BLaER1 (cell line): Measurements from ENCODE around the gene TEX44.
"Not testable (repeated sequence)": the region's sequence is repeated elsewhere in the genome, so short reads cannot be mapped to it uniquely, and the experiment has no call there.

ENCODE experiments used
- H3K27ac ChIP-seq: shearing (Covaris generic); formaldehyde crosslinking; 2 replicates; pipeline ENCODE4 v1.8.1; 2022
- H3K27me3 ChIP-seq: shearing (Covaris generic); formaldehyde crosslinking; 2 replicates; pipeline ENCODE4 v1.8.1; 2022
- H3K36me3 ChIP-seq: shearing (Covaris generic); formaldehyde crosslinking; 2 replicates; pipeline ENCODE4 v1.8.1; 2022
- H3K4me1 ChIP-seq: shearing (Covaris generic); formaldehyde crosslinking; 2 replicates; pipeline ENCODE4 v1.8.1; 2022
- H3K4me2 ChIP-seq: shearing (Covaris generic); formaldehyde crosslinking; 2 replicates; pipeline ENCODE4 v1.8.1; 2022
- H3K4me3 ChIP-seq: shearing (Covaris generic); formaldehyde crosslinking; 2 replicates; pipeline ENCODE4 v1.8.1; 2022
- H3K9ac ChIP-seq: shearing (Covaris generic); formaldehyde crosslinking; 2 replicates; pipeline ENCODE4 v1.8.1; 2022
- H3K9me3 ChIP-seq: shearing (Covaris generic); formaldehyde crosslinking; 2 replicates; pipeline ENCODE4 v1.8.1; 2022
- H4K20me1 ChIP-seq: shearing (Covaris generic); formaldehyde crosslinking; 2 replicates; pipeline ENCODE4 v1.8.1; 2022
- Cebpa-rat ChIP-seq: shearing (Covaris generic); IDR thresholded peaks from 2 replicates; pipeline ENCODE4 v1.8.1; 2022

The TEX44 gene

GRCh38 chr2:231554748-231555545, 37.7 kb upstream of the TEX44 start:
- no peaks in the 10 kb centered on the region for H4K20me1 ChIP-seq
- H3K4me3 ChIP-seq: peak overlapping the region; percentile 64
- peaks cover 51% of the 10 kb centered on the region for H3K4me1 ChIP-seq
- H3K36me3 ChIP-seq: peaks cover 4% of the 10 kb centered on the region; the same call in 1 of the 2 replicates
- TF ChIP-seq Cebpa-rat: no peak
- no peaks in the 10 kb centered on the region for H3K27me3 ChIP-seq
- H3K4me2 ChIP-seq: peak overlapping the region; percentile 100
- peak overlapping the region; percentile 96 for H3K27ac ChIP-seq
- peak overlapping the region; percentile 87 for H3K9ac ChIP-seq
- peaks cover 30% of the 10 kb centered on the region for H3K9me3 ChIP-seq

DNA sequence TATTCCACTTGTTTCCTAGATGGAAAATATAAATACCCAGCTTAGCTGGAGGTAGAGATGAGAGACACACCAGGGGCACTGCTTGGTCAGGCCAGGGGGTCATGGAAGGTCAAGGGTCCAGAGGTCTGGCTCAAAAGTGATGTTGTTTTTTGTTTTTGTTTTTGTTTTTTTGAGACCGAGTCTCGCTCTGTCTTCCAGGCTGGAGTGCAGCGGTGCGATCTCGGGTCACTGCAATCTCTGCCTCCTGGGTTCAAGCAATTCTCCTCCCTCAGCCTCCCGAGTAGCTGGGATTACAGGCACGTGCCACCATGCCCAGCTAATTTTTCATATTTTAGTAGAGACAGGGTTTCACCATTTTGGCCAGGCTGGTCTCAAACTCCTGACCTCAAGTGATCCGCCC, 36.2 kb upstream of the TEX44 start:
- not testable (repeated sequence) for H3K36me3 ChIP-seq, H3K4me3 ChIP-seq, H3K27me3 ChIP-seq, H4K20me1 ChIP-seq
- H3K9me3 ChIP-seq: peaks cover 21% of the 10 kb centered on the region
- H3K27ac ChIP-seq: peak overlapping the region; percentile 82
- H3K9ac ChIP-seq: peak overlapping the region; percentile 52; the same call in 1 of the 2 replicates
- peak overlapping the region; percentile 100 for H3K4me2 ChIP-seq
- H3K4me1 ChIP-seq: peaks cover 47% of the 10 kb centered on the region

- peaks cover 16% of the 10 kb centered on the region for H3K9me3 ChIP-seq
- H3K36me3 ChIP-seq: peaks cover 4% of the 10 kb centered on the region; the same call in 1 of the 2 replicates
- H3K9ac ChIP-seq: peak overlapping the region; percentile 52
- H3K4me2 ChIP-seq: peak overlapping the region; percentile 100
- H4K20me1 ChIP-seq: no peaks in the 10 kb centered on the region
- no peak for TF ChIP-seq Cebpa-rat
- no peaks in the 10 kb centered on the region for H3K27me3 ChIP-seq
- no peak overlapping the region; the same call in 1 of the 2 replicates for H3K4me3 ChIP-seq
- peaks cover 47% of the 10 kb centered on the region for H3K4me1 ChIP-seq
- H3K27ac ChIP-seq: peak overlapping the region; percentile 82
Measured at GRCh38 chr2:231556981-231557380, 35.7 kb upstream of the TEX44 start.

DNA sequence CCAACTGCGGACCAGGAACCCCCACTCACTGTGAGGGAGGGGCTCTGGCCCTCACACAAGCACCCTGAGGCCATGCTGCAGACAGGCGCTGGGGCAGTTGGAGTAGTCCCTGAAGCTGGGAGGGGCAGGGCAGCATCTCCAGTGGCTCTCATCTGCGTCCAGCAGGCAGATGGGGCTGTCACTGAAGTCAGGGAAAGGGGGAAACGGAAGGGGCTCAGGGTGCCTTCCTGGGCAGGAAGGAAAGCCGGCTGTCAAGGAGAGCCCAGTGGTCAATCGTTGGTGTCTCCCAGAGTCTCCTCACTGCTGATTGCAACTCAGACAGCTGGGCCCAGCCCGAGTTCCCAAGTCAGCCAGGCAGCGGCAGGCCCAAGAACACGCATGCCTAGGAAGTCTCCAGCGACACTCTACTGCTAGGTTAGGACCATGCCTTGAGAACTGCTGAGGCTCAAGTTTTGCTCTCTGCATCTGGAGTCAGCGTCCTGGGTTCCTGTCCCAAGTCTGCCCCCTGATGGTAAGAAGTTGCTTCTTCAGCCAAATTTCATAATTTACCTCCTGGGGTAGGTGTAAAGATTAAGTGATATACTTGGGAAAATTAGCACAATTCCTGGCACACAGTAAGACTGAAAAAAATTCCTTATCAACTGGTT, 35.0 kb upstream of the TEX44 start:
- Histone ChIP-seq H3K4me2 (peak overlapping the region; percentile 100), H3K27ac (peak overlapping the region; percentile 82), H3K4me3 (peak overlapping the region; percentile 6; the same call in 1 of the 2 replicates), H3K9ac (peak overlapping the region; percentile 52), H3K27me3 (no peaks in the 10 kb centered on the region), H3K4me1 (peaks cover 47% of the 10 kb centered on the region), H3K9me3 (peaks cover 9% of the 10 kb centered on the region), H3K36me3 (peaks cover 4% of the 10 kb centered on the region; the same call in 1 of the 2 replicates), H4K20me1 (no peaks in the 10 kb centered on the region)
- no peak for TF ChIP-seq Cebpa-rat

DNA sequence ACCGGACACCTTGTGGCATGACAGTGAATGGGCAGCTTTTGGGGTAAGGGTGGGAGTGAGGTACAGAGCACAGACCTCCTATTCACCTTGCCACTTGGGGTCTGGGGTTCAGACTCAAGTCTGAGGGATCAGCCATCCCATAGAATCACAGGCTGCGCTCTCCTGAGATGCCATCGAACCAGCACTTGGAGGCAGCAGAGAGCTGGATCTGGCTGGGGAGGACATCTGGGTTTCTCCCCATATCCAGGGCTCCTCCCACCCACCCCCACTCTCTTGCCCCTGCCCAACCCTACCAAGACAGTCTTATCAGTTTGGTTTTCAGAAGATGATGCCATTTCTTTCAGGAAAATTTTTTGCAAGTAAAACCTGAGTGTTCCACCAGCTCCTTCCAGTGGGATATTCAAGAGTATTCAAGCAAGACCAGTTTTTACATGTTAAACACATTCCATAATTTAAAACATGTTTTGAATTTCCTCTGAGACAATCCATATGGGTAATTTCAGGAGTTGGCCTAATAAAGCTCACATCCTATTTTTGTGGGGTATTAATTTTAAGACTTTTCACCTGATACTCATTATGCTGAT, 29.2 kb upstream of the TEX44 start:
- peaks cover 4% of the 10 kb centered on the region; the same call in 1 of the 2 replicates for H3K9me3 ChIP-seq
- H3K4me3 ChIP-seq: no peak overlapping the region
- no peaks in the 10 kb centered on the region for H3K27me3 ChIP-seq
- no peak overlapping the region for H3K27ac ChIP-seq
- no peaks in the 10 kb centered on the region for H4K20me1 ChIP-seq
- H3K4me2 ChIP-seq: no peak overlapping the region
- TF ChIP-seq Cebpa-rat: no peak
- H3K4me1 ChIP-seq: peaks cover 7% of the 10 kb centered on the region
- H3K9ac ChIP-seq: no peak overlapping the region
- H3K36me3 ChIP-seq: peaks cover 4% of the 10 kb centered on the region; the same call in 1 of the 2 replicates

DNA sequence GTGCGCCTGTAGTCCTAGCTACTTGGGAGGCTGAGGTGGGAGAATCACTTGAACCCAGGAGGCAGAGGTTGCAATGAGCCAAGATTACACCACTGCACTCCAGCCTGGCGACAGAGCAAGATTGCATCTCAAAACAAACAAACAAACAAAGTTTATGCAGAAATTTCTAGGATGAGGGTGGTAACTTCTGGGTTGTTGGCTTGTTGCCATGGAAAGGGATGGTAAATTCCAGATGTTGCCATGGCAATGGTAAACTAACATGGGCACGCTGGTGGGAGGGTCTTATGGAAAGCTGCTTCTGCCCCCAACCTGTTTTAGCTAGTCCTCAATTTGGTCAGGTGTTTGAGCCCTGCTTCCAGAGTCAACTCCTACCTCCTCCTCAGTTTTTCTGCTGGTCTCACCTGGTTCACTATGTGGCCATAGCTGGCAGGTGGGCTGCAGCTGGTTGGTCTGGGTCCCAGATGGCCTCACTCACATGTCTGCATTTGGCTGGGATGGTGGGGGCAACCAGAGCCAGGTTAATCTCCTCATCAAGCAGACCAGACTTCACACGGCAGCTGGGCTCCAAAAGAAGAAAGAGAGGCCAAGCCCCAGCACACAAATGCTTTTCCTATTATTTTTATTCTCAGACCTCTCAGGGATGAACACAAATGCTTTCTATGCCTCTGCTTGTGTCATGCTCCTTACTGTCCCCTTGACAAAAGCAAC, 26.6 kb upstream of the TEX44 start:
- no peak overlapping the region for H3K4me3 ChIP-seq
- TF ChIP-seq Cebpa-rat: no peak
- H3K4me1 ChIP-seq: peaks cover 17% of the 10 kb centered on the region
- H3K27ac ChIP-seq: no peak overlapping the region
- H3K9ac ChIP-seq: no peak overlapping the region
- H3K9me3 ChIP-seq: peaks cover 8% of the 10 kb centered on the region; the same call in 1 of the 2 replicates
- H3K27me3 ChIP-seq: no peaks in the 10 kb centered on the region
- no peaks in the 10 kb centered on the region for H3K36me3 ChIP-seq
- H4K20me1 ChIP-seq: no peaks in the 10 kb centered on the region
- no peak overlapping the region for H3K4me2 ChIP-seq

DNA sequence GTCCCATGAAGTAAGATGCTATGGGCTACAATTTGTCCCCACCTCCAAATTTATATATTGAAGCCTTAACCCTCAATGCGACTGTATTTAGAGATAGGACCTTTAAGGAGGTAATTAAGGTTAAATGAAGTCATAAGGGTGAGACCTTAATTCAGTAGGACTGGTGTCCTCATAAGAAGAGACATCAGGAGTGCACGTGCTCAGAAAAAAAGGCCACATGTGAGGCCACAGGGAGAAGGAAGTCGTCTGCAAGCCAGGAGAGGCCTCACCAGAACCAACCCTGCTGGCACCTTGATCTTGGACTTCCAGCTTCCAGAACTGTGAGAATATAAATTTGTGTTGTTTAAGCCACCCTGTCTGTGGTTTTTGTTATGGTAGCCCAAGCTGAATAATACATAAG, 25.5 kb upstream of the TEX44 start:
- H3K9ac ChIP-seq: no peak overlapping the region
- no peak for TF ChIP-seq Cebpa-rat

DNA sequence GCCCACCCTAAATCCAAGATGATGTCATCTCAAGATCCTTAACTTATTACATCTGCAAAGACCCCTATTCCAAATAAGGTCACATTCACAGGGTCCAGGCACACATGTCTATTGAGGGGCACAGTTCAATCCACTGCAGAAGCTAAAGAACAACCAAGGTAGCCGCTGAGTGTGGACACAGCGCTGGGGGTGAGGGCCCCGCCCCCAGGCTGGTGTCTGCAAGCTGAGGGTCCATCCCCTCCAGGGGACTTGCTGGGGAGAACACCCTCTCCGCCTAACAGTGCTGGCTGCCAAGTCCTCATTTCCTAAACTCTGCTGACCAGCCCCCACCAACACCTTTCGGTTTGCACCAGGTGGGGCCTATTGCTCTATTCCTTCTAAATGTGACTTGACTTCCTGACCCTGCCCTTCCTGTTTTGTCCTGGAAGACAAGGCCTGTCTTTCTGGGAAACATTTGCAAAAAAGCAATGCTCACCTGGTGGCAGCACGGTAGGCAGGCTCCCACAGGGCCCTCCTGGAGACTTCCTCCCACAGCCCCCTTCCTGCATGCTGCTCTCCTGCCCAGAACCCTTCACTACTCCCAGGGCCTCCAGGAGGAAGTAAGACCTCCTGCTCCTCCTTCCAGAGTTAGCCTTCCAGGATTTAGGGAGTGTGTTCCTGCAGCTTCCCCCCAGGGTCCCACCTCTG, 24.4 kb upstream of the TEX44 start:
- 0 out of 2 replicates have a peak overlapping the region, but pooled peaks have one; percentile 0 for H3K27ac ChIP-seq

More for the DNA sequence above, 25.5 kb upstream of the TEX44 start:
- Histone ChIP-seq H3K9me3 (peaks cover 8% of the 10 kb centered on the region; the same call in 1 of the 2 replicates), H3K36me3 (no peaks in the 10 kb centered on the region), H3K4me2 (no peak overlapping the region), H3K4me1 (peaks cover 17% of the 10 kb centered on the region), H4K20me1 (no peaks in the 10 kb centered on the region), H3K27ac (no peak overlapping the region), H3K27me3 (no peaks in the 10 kb centered on the region), H3K4me3 (no peak overlapping the region)

More for the DNA sequence above, 24.4 kb upstream of the TEX44 start:
- Histone ChIP-seq H3K27me3 (no peaks in the 10 kb centered on the region), H3K4me3 (no peak overlapping the region), H3K4me1 (peaks cover 17% of the 10 kb centered on the region), H3K9ac (no peak overlapping the region), H3K4me2 (peak overlapping the region; percentile 59), H3K36me3 (no peaks in the 10 kb centered on the region), H4K20me1 (no peaks in the 10 kb centered on the region), H3K9me3 (peaks cover 8% of the 10 kb centered on the region; the same call in 1 of the 2 replicates)
- no peak for TF ChIP-seq Cebpa-rat
